SK-N-SH (cell line): ENCODE data around the gene KYNU. TPM values are rescaled to one million over a fixed set of nuclear protein-coding genes. Genes with fewer than 3 reads are reported as not detected.

Experiments used
- CTCF ChIA-PET: fragments of 300-600, 350-600 bp; formaldehyde crosslinking; extraction: SDS; loops from one replicate; lab custom pipeline; 2021; lab: Yijun Ruan, JAX
- POLR2A ChIA-PET: fragments of 350-600 bp; sonication (Branson Sonifier 250); formaldehyde crosslinking; extraction: SDS; loops from one replicate; lab custom pipeline; 2020; ENCODE audit warnings: antibody characterized with exemption, inconsistent platforms; lab: Yijun Ruan, JAX
- DNase-seq: peaks from one replicate; pipeline ENCODE4 v3.0.0; 2012
- H2AFZ ChIP-seq: fragments of 200-600 bp; sonication (generic); 2 replicates; pipeline ENCODE4 v1.8.1; 2016; ENCODE audit warnings: antibody characterized with exemption, mild to moderate bottlenecking, low read depth
- H3F3A ChIP-seq: fragments of 200-600 bp; sonication (generic); replicated peaks from 2 replicates; pipeline ENCODE3; 2016; ENCODE audit warnings: antibody characterized with exemption, mild to moderate bottlenecking; ENCODE audit not compliant: insufficient read depth
- H3K27ac ChIP-seq, 2 experiments: fragments of 200-500 bp in 1 of 2; fragments of 200-600 bp in 1 of 2; sonication (Bioruptor generic) in 1 of 2; sonication (generic), shearing (Covaris generic) in 1 of 2; 2 replicates each; pipeline versions ENCODE4 v1.5.1 to v1.6.1; 2014 to 2016; ENCODE audit warnings: low read depth in 2 of 2, inconsistent platforms in 1 of 2, low read length in 1 of 2, mild to moderate bottlenecking in 1 of 2, mixed read lengths in 1 of 2
- H3K27me3 ChIP-seq: fragments of 200-600 bp; sonication (generic), shearing (Covaris generic); 2 replicates; pipeline ENCODE4 v1.6.1; 2016; ENCODE audit warnings: mixed run types; ENCODE audit not compliant: insufficient read depth
- H3K36me3 ChIP-seq, 2 experiments: fragments of 200-500 bp in 1 of 2; fragments of 200-600 bp in 1 of 2; sonication (Bioruptor generic) in 1 of 2; sonication (generic) in 1 of 2; replicated peaks in 1 of 2; 2 replicates each; pipeline versions ENCODE3 to v1.5.1; 2014 to 2016; ENCODE audit warnings: low read length in 1 of 2, mild to moderate bottlenecking in 1 of 2; ENCODE audit not compliant: insufficient read depth in 2 of 2, control insufficient read depth in 1 of 2
- H3K4me1 ChIP-seq, 2 experiments: fragments of 200-500 bp in 1 of 2; fragments of 200-600 bp in 1 of 2; sonication (Bioruptor generic) in 1 of 2; sonication (generic), shearing (Covaris generic) in 1 of 2; 2 replicates each; pipeline versions ENCODE4 v1.5.1 to v1.6.1; 2014 to 2016; ENCODE audit warnings: low read depth in 1 of 2, low read length in 1 of 2, mixed run types in 1 of 2; ENCODE audit not compliant: insufficient read depth in 2 of 2, control insufficient read depth in 1 of 2
- H3K4me2 ChIP-seq: fragments of 200-600 bp; sonication (generic), shearing (Covaris generic); 2 replicates; pipeline ENCODE4 v1.6.1; 2017; ENCODE audit warnings: mixed run types
- H3K4me3 ChIP-seq, 2 experiments: fragments of 200-500 bp in 1 of 2; fragments of 200-600 bp in 1 of 2; sonication (Bioruptor generic) in 1 of 2; sonication (generic), shearing (Covaris generic) in 1 of 2; 2 replicates each; pipeline versions ENCODE4 v1.5.1 to v1.8.1; 2014 to 2016; ENCODE audit warnings: low read depth in 2 of 2, inconsistent platforms in 1 of 2, low read length in 1 of 2, mild to moderate bottlenecking in 1 of 2, mixed read lengths in 1 of 2, moderate library complexity in 1 of 2
- H3K79me2 ChIP-seq: fragments of 200-600 bp; sonication (generic); 2 replicates; pipeline ENCODE4 v1.8.1; 2017; ENCODE audit warnings: mild to moderate bottlenecking; ENCODE audit not compliant: insufficient read depth
- H3K9ac ChIP-seq: fragments of 200-600 bp; sonication (generic); 2 replicates; pipeline ENCODE4 v1.6.1; 2017; ENCODE audit warnings: mixed run types
- H3K9me2 ChIP-seq: fragments of 200-600 bp; sonication (generic); 2 replicates; pipeline ENCODE4 v1.6.1; 2017; ENCODE audit warnings: mixed run types
- H3K9me3 ChIP-seq: fragments of 200-600 bp; sonication (generic); 2 replicates; pipeline ENCODE4 v1.6.1; 2017; ENCODE audit warnings: mixed run types, mild to moderate bottlenecking, moderate library complexity
- H4K20me1 ChIP-seq: fragments of 200-600 bp; sonication (generic); 2 replicates; pipeline ENCODE4 v1.6.1; 2017; ENCODE audit warnings: mild to moderate bottlenecking, mixed run types; ENCODE audit not compliant: insufficient read depth
- CTCF ChIP-seq: fragments of 200-600 bp; sonication (generic); IDR thresholded peaks from 2 replicates; pipeline ENCODE4 v1.6.1; 2017; ENCODE audit warnings: antibody characterized with exemption, mild to moderate bottlenecking, moderate library complexity
- ELF1 ChIP-seq: IDR thresholded peaks from 2 replicates; pipeline ENCODE4 v1.4.0; 2012
- EZH2phosphoT487 ChIP-seq: fragments of 200-600 bp; sonication (generic); IDR thresholded peaks from 2 replicates; pipeline ENCODE4 v1.6.1; 2017; ENCODE audit warnings: low read depth, mixed run types, mild to moderate bottlenecking, antibody characterized with exemption, moderate library complexity, borderline replicate concordance
- FOXJ3 ChIP-seq: sonication (generic); formaldehyde crosslinking; IDR thresholded peaks from 2 replicates; pipeline ENCODE4 v1.5.1; 2020; ENCODE audit warnings: mild to moderate bottlenecking, missing genetic modification reagents
- IRF3 ChIP-seq: fragments of 150-350 bp; IDR thresholded peaks from 2 replicates; pipeline ENCODE4 v1.6.1; 2016; ENCODE audit warnings: mild to moderate bottlenecking, low read depth, low read length
- JUND ChIP-seq: IDR thresholded peaks from 2 replicates; pipeline ENCODE4 v1.4.0; 2012
- MAX ChIP-seq: IDR thresholded peaks from 2 replicates; pipeline ENCODE4 v1.4.0; 2012; ENCODE audit warnings: low read depth
- MXI1 ChIP-seq: IDR thresholded peaks from 2 replicates; pipeline ENCODE4 v1.6.1; 2012; ENCODE audit warnings: mild to moderate bottlenecking, low read depth, low read length, improper control_type of control experiment
- PBX3 ChIP-seq: IDR thresholded peaks from 2 replicates; pipeline ENCODE4; 2012
- RCOR1 ChIP-seq: fragments of 150-350 bp; IDR thresholded peaks from 2 replicates; pipeline ENCODE4 v1.6.1; 2017; ENCODE audit warnings: antibody characterized with exemption, low read length
- REST ChIP-seq: IDR thresholded peaks from 2 replicates; pipeline ENCODE4 v1.6.1; 2012; ENCODE audit warnings: mild to moderate bottlenecking, low read depth, low read length, moderate library complexity
- TCF12 ChIP-seq: IDR thresholded peaks from 2 replicates; pipeline ENCODE4 v1.4.0; 2012
- TEAD4 ChIP-seq: IDR thresholded peaks from 2 replicates; pipeline ENCODE4 v1.4.0; 2012; ENCODE audit warnings: mild to moderate bottlenecking, borderline replicate concordance; ENCODE audit not compliant: insufficient read depth
- USF1 ChIP-seq: IDR thresholded peaks from 2 replicates; pipeline ENCODE4 v1.4.0; 2012; ENCODE audit warnings: low read depth, borderline replicate concordance
- USF2 ChIP-seq: fragments of 150-350 bp; IDR thresholded peaks from 2 replicates; pipeline ENCODE4 v1.6.1; 2017; ENCODE audit warnings: antibody characterized with exemption, low read length, low read depth, borderline replicate concordance
- YY1 ChIP-seq: IDR thresholded peaks from 2 replicates; pipeline ENCODE4 v1.4.0; 2012; ENCODE audit warnings: low read depth, mild to moderate bottlenecking
- polyA plus RNA-seq, 3 experiments: library from polyadenylated mRNA; depleted of rRNA; stranded (reverse); fragments of >200 nt; gene quantifications; 2 replicates each; pipeline ENCODE4 v1.2.3, GENCODE V29; 2012

KYNU gene
- polyA plus RNA-seq, 1 of the 3 experiments (the other 2 are of a cell fraction), result not detected

- Histone ChIP-seq H2AFZ (no peak overlapping the region), H3K9me3 (no peaks in the 10 kb centered on the region), H3K36me3 (no peaks in the 10 kb centered on the region), H3K27me3 (no peaks in the 10 kb centered on the region), H3K4me2 (no peak overlapping the region), H3K27ac (no peak overlapping the region), H3K4me3 (no peak overlapping the region), H3K9me2 (no peaks in the 10 kb centered on the region), H3K79me2 (no peaks in the 10 kb centered on the region), H3K4me1 (no peaks in the 10 kb centered on the region), H3F3A (no peaks in the 10 kb centered on the region), H4K20me1 (no peaks in the 10 kb centered on the region), H3K9ac (no peak overlapping the region)
- TF ChIP-seq JUND, result no peak
- no peak for TF ChIP-seq YY1
- TF ChIP-seq IRF3, result no peak
- no peak for TF ChIP-seq MAX
- no peak for TF ChIP-seq CTCF
- no peak for TF ChIP-seq EZH2phosphoT487
- TF ChIP-seq TEAD4, result no peak
- TF ChIP-seq TCF12, result no peak
- no peak for TF ChIP-seq PBX3
- no peak for TF ChIP-seq RCOR1
- no peak for TF ChIP-seq REST
- TF ChIP-seq USF1, result no peak
- no peak for TF ChIP-seq FOXJ3 (CRISPR knock-in tag)
- TF ChIP-seq ELF1, result no peak
- TF ChIP-seq USF2, result no peak
- no peak for TF ChIP-seq MXI1
- POLR2A ChIA-PET, result no interaction called here
- no peak for DNase-seq
- CTCF ChIA-PET, result no interaction called here
These were observed 37.0 kb upstream of the KYNU start for GRCh38 chr2:142840436-142840835.
